GM12878 (cell line): ENCODE results near the gene SF3B2. TPM values are rescaled to one million over a fixed set of nuclear protein-coding genes. Genes with fewer than 3 reads are reported as not detected.

Experiments
- ATAC-seq: fragments of 200-7000 bp; cut with Tn5 transposase; 3 replicates; pipeline ENCODE4 v1.9.1; 2020; ENCODE audit warnings: mild to moderate bottlenecking, moderate library complexity
- BruUV-seq: library from RNA; stranded (reverse); fragments of 400-500 nt; replicated peaks from 2 replicates; lab custom pipeline; 2021; lab: Mats Ljungman, UMichigan
- CTCF ChIA-PET: fragments of 300-600 bp; sonication (Branson Sonifier 250); formaldehyde crosslinking; extraction: SDS; loops from one replicate; lab custom pipeline; 2021; ENCODE audit warnings: inconsistent platforms; lab: Yijun Ruan, JAX
- POLR2A ChIA-PET: fragments of 350-600 bp; formaldehyde crosslinking; extraction: SDS; loops from one replicate; lab custom pipeline; 2021; ENCODE audit warnings: inconsistent platforms; lab: Charles Lee
- RAD21 ChIA-PET: fragments of 300-600 bp; sonication (Branson Sonifier 250); formaldehyde crosslinking; loops from one replicate; lab custom pipeline; 2023; ENCODE audit warnings: antibody characterized with exemption; ENCODE audit not compliant: unreplicated experiment; lab: Charles Lee
- SMC1A ChIA-PET: fragments of 300-600 bp; sonication (Branson Sonifier 250); formaldehyde crosslinking; loops from one replicate; lab custom pipeline; 2023; ENCODE audit not compliant: unreplicated experiment, uncharacterized antibody; lab: Charles Lee
- DNase-seq: peaks from one replicate; pipeline ENCODE4 v3.0.0-alpha.2; 2011; ENCODE audit warnings: low read depth, low spot score
- FAIRE-seq: peaks from 3 replicates; lab custom pipeline; 2011; peaks lifted over from hg19 to GRCh38; lab: Jason Lieb, UNC
- H2AFZ ChIP-seq: 2 replicates; pipeline ENCODE4 v1.6.0; 2011; ENCODE audit warnings: low read depth, low read length, control low read depth; ENCODE audit not compliant: control insufficient read depth
- H3K27ac ChIP-seq: 2 replicates; pipeline ENCODE4 v1.5.1; 2011; ENCODE audit warnings: control low read depth; ENCODE audit not compliant: control insufficient read depth, insufficient read depth
- H3K27me3 ChIP-seq, 2 experiments: replicated peaks in 1 of 2; 2 replicates each; pipeline versions ENCODE4 v1.6.0 to v1.6.1; 2011; ENCODE audit warnings: low read length in 1 of 2; ENCODE audit not compliant: control insufficient read depth in 2 of 2, insufficient read depth in 2 of 2
- H3K36me3 ChIP-seq, 2 experiments: 2 replicates each; pipeline ENCODE4 v1.5.1; 2011; ENCODE audit warnings: low read length in 1 of 2; ENCODE audit not compliant: control insufficient read depth in 2 of 2, insufficient read depth in 2 of 2
- H3K4me1 ChIP-seq: 2 replicates; pipeline ENCODE4 v1.6.1; 2011; ENCODE audit warnings: mild to moderate bottlenecking, low read length, moderate library complexity, mixed read lengths; ENCODE audit not compliant: control insufficient read depth, insufficient read depth
- H3K4me2 ChIP-seq: 2 replicates; pipeline ENCODE4 v1.6.0; 2011; ENCODE audit warnings: control low read depth; ENCODE audit not compliant: control insufficient read depth, insufficient read depth
- H3K4me3 ChIP-seq: fragments of 200-600 bp; sonication (generic); 2 replicates; pipeline ENCODE4 v1.5.1; 2016
- H3K79me2 ChIP-seq: 2 replicates; pipeline ENCODE4 v1.6.0; 2011; ENCODE audit warnings: low read length; ENCODE audit not compliant: control insufficient read depth, insufficient read depth
- H3K9ac ChIP-seq: 2 replicates; pipeline ENCODE4 v1.8.0; 2011; ENCODE audit warnings: low read length, control low read depth, mixed read lengths; ENCODE audit not compliant: control insufficient read depth, insufficient read depth
- H3K9me3 ChIP-seq: replicated peaks from 3 replicates; pipeline ENCODE4 v1.5.1; 2011; ENCODE audit warnings: mild to moderate bottlenecking, low read length; ENCODE audit not compliant: control insufficient read depth, insufficient read depth
- H4K20me1 ChIP-seq: 2 replicates; pipeline ENCODE4 v1.6.0; 2011; ENCODE audit not compliant: control insufficient read depth, insufficient read depth
- ATF7 ChIP-seq: fragments of 450-650 bp; IDR thresholded peaks from 2 replicates; pipeline ENCODE4 v1.6.1; 2016; ENCODE audit warnings: low read depth, mild to moderate bottlenecking
- CBX3 ChIP-seq: fragments of 200-600 bp; sonication (generic); IDR thresholded peaks from 2 replicates; pipeline ENCODE4 v1.6.1; 2016; ENCODE audit warnings: low read depth, borderline replicate concordance
- CBX5 ChIP-seq: sonication (generic); IDR thresholded peaks from 2 replicates; pipeline ENCODE4 v1.6.1; 2016; ENCODE audit warnings: low read depth, moderate library complexity, mild to moderate bottlenecking, inconsistent platforms
- E2F4 ChIP-seq: IDR thresholded peaks from 2 replicates; pipeline ENCODE4 v1.6.1; 2012; ENCODE audit warnings: low read depth, low read length, improper control_type of control experiment
- FOXK2 ChIP-seq: fragments of 450-650 bp; IDR thresholded peaks from 2 replicates; pipeline ENCODE4 v1.6.1; 2017; ENCODE audit warnings: mild to moderate bottlenecking, moderate library complexity
- KDM1A ChIP-seq: fragments of 200-600 bp; sonication (generic); IDR thresholded peaks from 2 replicates; pipeline ENCODE4 v1.6.1; 2016; ENCODE audit warnings: borderline replicate concordance
- LARP7 ChIP-seq: fragments of 450-650 bp; IDR thresholded peaks from 2 replicates; pipeline ENCODE4 v1.6.1; 2017; ENCODE audit warnings: mild to moderate bottlenecking
- MTA2 ChIP-seq: fragments of 450-650 bp; IDR thresholded peaks from 2 replicates; pipeline ENCODE4 v1.6.1; 2016; ENCODE audit warnings: low read depth, mild to moderate bottlenecking, moderate library complexity
- MXI1 ChIP-seq: fragments of 150-350 bp; IDR thresholded peaks from 2 replicates; pipeline ENCODE4 v1.6.1; 2011; ENCODE audit warnings: low read depth, mild to moderate bottlenecking, inconsistent platforms, low read length, improper control_type of control experiment
- NFXL1 ChIP-seq: fragments of 450-650 bp; IDR thresholded peaks from 2 replicates; pipeline ENCODE4 v1.6.1; 2017; ENCODE audit warnings: antibody characterized with exemption, mild to moderate bottlenecking, borderline replicate concordance
- NR2F1 ChIP-seq: fragments of 450-650 bp; conservative IDR thresholded peaks from 2 replicates; pipeline ENCODE4 v1.6.1; 2017; ENCODE audit warnings: mild to moderate bottlenecking
- SKIL ChIP-seq: fragments of 450-650 bp; IDR thresholded peaks from 2 replicates; pipeline ENCODE4 v1.6.1; 2017; ENCODE audit warnings: mild to moderate bottlenecking, low read depth, inconsistent platforms; ENCODE audit not compliant: poor library complexity, severe bottlenecking
- SMARCA5 ChIP-seq: fragments of 450-650 bp; IDR thresholded peaks from 2 replicates; pipeline ENCODE4 v1.6.1; 2017; ENCODE audit warnings: mild to moderate bottlenecking
- SPI1 ChIP-seq: IDR thresholded peaks from 2 replicates; pipeline ENCODE4 v1.6.1; 2011; ENCODE audit warnings: low read depth, mild to moderate bottlenecking, low read length, moderate library complexity, borderline replicate concordance; ENCODE audit not compliant: insufficient read depth
- YY1 ChIP-seq: IDR thresholded peaks from 2 replicates; pipeline ENCODE4 v1.6.1; 2011; ENCODE audit warnings: low read depth, mild to moderate bottlenecking, low read length
- ZNF24 ChIP-seq: fragments of 450-650 bp; IDR thresholded peaks from 2 replicates; pipeline ENCODE4 v1.6.1; 2017; ENCODE audit warnings: antibody characterized with exemption, mild to moderate bottlenecking
- ZNF622 ChIP-seq: fragments of 450-650 bp; IDR thresholded peaks from 2 replicates; pipeline ENCODE4 v1.6.1; 2017; ENCODE audit warnings: mild to moderate bottlenecking, inconsistent platforms
- ZSCAN29 ChIP-seq: fragments of 450-650 bp; IDR thresholded peaks from 2 replicates; pipeline ENCODE4 v1.6.1; 2017; ENCODE audit warnings: mild to moderate bottlenecking, moderate library complexity
- WGBS: methylation state at CpG from one replicate; pipeline ENCODE4 v1.1.6; 2016; ENCODE audit warnings: low lambda C conversion rate; ENCODE audit not compliant: insufficient replicate concordance, insufficient coverage; ENCODE audit errors: missing lambda C conversion rate; 5-methylcytosine and 5-hydroxymethylcytosine counted together
- in situ Hi-C: fragments of 300-500 bp; cut with MboI; formaldehyde crosslinking; loops from 9 replicates; pipeline ENCODE4 v1.14.3; 2018; ENCODE audit warnings: mixed read lengths
- intact Hi-C: fragments of 100-400 bp; cut with micrococcal nuclease; formaldehyde crosslinking; loops from one replicate; pipeline ENCODE4 v1.14.2; 2022; ENCODE audit not compliant: unreplicated experiment
- polyA plus RNA-seq, 11 experiments: library from polyadenylated mRNA; depleted of rRNA in 4 of 11; unstranded in 6 of 11; stranded (reverse) in 5 of 11; fragments of >200 nt; fragmentation: Nextera tagmentation in 4 of 11; fragmentation: Illumina TruSeq in 1 of 11; extraction: Ambion mirVana in 4 of 11; extraction: Trizol in 1 of 11; gene quantifications; 1 replicate in 1 of 11; 2 replicates in 10 of 11; pipeline versions ENCODE4 v1.2.1 to v1.2.3, GENCODE V29; 2011 to 2016; ENCODE audit warnings: inconsistent platforms in 2 of 11, missing spikeins in 2 of 11, low read depth in 1 of 11
- total RNA-seq, 4 experiments: library from RNA; depleted of rRNA in 3 of 4; stranded (reverse); fragments of >200 nt in 3 of 4; fragmentation: Illumina TruSeq in 1 of 4; extraction: Trizol in 1 of 4; gene quantifications; 2 replicates each; pipeline versions ENCODE4 v1.2.1 to v1.2.3, GENCODE V29; 2013 to 2021

The SF3B2 gene
- total and polyA plus RNA-seq, 10 of the 15 experiments (the other 5 are each of a cell fraction or from before 2014, with no cell fraction given): 56.3 to 245 (median 144) TPM

GRCh38 chr11:66012371-66012945 lies 39.7 kb upstream of the SF3B2 start:
- ChIA-PET CTCF (interaction anchor here (0.8 to 2.0 kb wide), 2 partner anchors 10 kb away, joined by 4 to 9 read pairs; no protein-coding TSS in a partner anchor), POLR2A (interaction anchor here (0.6 kb wide), 1 partner anchor 167 kb away, joined by 5 read pairs; no protein-coding TSS in a partner anchor), RAD21 (no interaction called here), SMC1A (no interaction called here)
- H3K9ac ChIP-seq: no peak overlapping the region
- 38% methylated on average over 11 of the region's 12 CpGs for WGBS
- H4K20me1 ChIP-seq: no peaks in the 10 kb centered on the region
- ATAC-seq: no peak
- intact Hi-C loops (no loop called here), in situ Hi-C loops (no loop called here)
- no peak overlapping the region for H3K4me3 ChIP-seq
- FAIRE-seq: no peak
- no peaks in the 10 kb centered on the region for H3K4me1 ChIP-seq
- no peak for DNase-seq
- no peaks in the 10 kb centered on the region for H3K36me3 ChIP-seq
- H2AFZ ChIP-seq: no peak overlapping the region
- no TSS peak for BruUV-seq
- no peaks in the 10 kb centered on the region for H3K9me3 ChIP-seq
- H3K79me2 ChIP-seq: no peaks in the 10 kb centered on the region
- no peak overlapping the region for H3K4me2 ChIP-seq
- H3K27ac ChIP-seq: no peak overlapping the region
- peaks cover 3 to 7% of the 10 kb centered on the region in 2 experiments for H3K27me3 ChIP-seq
- no peak for TF ChIP-seq YY1
- TF ChIP-seq ZNF24: no peak
- no peak for TF ChIP-seq NR2F1
- TF ChIP-seq CBX5: no peak
- no peak for TF ChIP-seq ZSCAN29
- no peak for TF ChIP-seq FOXK2
- no peak for TF ChIP-seq SPI1
- no peak for TF ChIP-seq NFXL1
- TF ChIP-seq CBX3: no peak
- no peak for TF ChIP-seq SKIL
- TF ChIP-seq E2F4: no peak
- no peak for TF ChIP-seq ZNF622
- no peak for TF ChIP-seq MTA2
- TF ChIP-seq MXI1: no peak
- TF ChIP-seq SMARCA5: no peak
- no peak for TF ChIP-seq LARP7
- no peak for TF ChIP-seq ATF7
- no peak for TF ChIP-seq KDM1A
- TF ChIP-seq, all 136 proteins: peak for 0
